HG03439 (cell line): ENCODE results near the gene ARRB2.

ENCODE experiments used
- ATAC-seq: cut with Tn5 transposase; IDR thresholded peaks from one replicate; pipeline ENCODE4 v1.9.1; 2021; ENCODE audit warnings: mild to moderate bottlenecking, moderate library complexity; ENCODE audit not compliant: unreplicated experiment

ARRB2 gene

DNA sequence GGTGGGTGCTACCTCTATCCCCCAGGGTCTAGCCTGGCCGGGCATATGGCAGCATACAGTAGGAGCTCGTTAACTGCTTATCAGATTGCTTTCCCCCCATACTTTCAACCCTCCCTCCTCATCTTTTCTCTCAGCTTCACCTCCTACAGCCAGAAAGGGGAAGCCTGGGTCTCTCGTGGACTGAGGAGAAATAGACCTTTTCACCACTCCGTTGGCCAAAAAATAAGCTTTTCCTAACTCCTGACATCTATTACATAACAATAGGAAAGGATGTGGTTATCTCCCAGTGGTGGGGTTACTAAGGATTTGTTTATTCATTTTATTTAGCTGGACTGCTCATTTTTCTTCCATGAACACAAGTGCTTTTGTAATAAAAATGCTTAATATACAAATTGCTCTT, 38.3 kb downstream of the ARRB2 start:
- no peak for ATAC-seq

DNA sequence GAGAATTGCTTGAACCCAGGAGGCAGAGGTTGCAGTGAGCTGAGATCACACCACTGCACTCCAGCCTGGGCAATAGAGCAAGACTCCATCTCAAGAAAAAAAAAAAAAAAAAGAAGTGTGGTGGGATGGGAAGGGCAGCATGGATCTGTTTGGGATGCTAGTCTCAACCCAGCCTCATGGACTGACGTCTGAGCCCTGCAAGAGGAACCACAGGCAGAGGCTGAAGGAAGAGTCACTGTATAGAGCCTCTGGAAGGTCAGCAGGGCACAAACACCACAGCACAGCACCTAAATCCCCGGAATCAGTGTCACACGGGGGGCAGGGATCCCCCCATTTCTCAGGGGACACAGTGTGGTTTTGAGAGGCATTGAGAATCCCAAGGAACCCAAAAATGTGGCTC, 40.2 kb downstream of the ARRB2 start:
- ATAC-seq = no peak

DNA sequence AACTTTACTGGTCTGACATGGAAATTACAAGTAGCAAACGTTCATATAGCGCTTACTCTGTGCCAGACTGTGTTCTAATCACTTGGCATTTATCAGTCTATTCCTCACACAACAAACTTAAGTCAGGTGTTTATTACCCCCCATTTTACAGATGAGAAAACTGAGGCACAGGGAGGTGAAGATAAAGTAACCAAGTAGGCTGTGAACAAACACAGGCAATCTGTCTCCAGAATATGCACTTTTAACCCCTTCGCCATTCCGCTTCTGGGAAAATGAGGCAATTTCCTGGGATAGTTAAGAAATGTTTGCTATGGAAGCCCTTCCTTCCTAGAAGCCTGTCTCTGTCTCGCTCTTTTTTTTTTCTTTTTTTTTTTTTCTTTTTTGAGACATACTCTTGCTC, 41.5 kb downstream of the ARRB2 start:
- no peak for ATAC-seq

DNA sequence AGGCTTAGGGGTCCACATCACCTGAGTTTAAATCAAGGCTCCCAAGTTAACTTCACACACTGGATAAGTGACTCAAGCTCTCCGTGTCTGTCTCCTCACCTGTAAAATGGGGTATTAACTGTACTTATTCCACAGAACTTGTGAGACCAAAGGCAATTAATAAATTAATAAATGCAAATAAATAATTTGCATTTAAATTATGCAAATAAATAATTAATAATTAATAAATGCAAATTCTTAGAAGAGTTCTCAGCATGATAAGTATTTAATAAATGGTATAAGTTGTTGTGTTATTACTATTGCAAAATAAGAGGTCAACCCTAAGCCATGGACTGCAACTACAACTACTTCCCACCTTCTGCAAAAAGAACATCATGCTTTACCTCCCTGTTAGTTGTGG, 43.0 kb downstream of the ARRB2 start:
- ATAC-seq = no peak

DNA sequence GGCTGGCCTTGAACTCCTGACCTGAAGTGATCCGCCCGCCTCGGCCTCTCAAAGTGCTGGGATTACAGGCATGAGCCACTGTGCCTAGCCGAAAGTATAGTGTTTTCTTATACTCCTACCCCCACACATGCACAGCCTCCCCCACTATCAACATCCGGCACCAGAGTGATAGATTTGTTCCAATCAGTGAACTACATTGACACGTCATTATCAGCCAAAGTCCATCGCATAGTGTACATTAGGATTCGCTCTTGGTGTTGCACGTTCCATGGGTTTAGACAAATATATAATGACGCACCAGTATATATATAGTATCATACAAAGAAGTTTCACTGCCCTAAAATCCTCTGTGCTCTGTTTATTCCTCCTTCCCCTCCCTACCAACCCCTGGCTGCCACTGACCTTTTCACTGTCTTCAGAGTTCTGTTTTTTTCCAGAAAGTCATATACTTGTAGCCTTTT, 49.4 kb downstream of the ARRB2 start:
- ATAC-seq = no peak

DNA sequence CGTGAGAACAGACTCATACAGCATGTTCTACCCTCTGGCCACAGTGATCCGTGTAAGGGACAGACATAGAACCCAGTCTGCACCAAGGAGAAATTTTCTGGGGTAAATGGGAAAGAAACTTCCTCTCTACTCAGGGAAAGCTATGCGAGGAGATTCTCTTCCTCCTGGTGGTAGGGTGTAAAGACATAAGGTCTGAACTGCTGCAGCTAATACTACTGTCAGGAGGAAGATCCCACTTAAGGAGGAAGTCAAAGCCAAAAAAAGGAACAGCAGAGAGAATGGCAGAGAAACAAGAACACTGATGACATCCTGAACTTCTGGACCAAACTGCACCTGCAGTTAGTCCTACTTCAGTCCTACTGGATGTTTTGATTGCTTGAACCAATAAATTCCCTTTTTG, 54.2 kb downstream of the ARRB2 start:
- no peak for ATAC-seq

DNA sequence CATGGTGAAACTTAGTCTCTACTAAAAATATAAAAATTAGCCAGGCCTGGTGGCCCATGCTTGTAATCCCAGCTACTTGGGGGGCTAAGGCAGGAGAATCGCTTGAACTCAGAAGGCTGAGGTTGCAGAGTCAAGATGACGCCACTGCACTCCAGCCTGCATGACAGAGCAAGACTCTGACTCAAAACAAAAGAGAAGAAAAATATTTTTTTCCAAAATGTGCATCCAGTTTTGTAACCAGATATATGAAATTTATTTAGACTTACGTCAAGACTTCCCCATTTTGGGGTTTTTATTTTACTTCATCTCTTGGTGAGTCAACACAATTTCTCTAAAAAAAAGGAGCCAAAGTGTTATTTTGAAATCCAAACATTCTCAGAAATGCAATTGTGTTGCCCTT, 55.8 kb downstream of the ARRB2 start:
- no peak for ATAC-seq

DNA sequence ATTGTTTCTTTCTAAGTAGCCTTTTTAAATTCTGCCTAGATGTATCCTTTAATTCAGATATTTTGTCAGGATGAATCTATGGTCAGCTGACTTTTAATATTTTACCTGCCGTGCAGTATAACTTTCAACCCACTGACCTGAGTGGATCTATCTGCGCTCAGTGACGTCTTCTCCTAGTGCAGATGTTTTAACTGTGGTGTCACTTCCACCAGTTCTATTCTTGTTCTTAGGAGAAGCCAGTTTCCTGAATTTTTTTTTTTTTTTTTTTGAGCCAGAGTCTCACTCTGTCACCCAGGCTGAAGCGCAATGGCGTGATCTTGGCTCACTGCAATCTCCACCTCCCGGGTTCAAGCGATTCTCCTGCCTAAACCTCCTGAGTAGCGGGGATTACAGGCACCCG, 56.3 kb downstream of the ARRB2 start:
- ATAC-seq = no peak

DNA sequence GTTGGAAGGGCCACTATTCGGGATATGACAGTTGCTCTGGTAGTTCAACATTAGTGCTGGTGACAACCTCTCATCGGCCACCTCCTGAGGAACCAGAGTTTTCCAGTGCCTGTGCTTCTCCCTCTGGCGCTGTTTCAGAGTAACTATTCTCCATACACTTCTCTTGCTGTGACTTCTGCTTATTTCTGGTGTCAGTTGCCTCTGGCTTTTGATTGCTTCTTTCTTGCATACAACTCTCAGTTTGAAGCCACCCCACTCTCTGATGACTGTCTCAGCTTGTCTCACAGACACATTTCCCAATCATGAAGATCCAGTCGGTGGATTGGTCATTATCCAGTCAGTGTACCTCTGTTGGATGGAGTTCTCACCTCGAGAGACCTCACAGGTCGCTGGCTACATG, 57.9 kb downstream of the ARRB2 start:
- no peak for ATAC-seq

DNA sequence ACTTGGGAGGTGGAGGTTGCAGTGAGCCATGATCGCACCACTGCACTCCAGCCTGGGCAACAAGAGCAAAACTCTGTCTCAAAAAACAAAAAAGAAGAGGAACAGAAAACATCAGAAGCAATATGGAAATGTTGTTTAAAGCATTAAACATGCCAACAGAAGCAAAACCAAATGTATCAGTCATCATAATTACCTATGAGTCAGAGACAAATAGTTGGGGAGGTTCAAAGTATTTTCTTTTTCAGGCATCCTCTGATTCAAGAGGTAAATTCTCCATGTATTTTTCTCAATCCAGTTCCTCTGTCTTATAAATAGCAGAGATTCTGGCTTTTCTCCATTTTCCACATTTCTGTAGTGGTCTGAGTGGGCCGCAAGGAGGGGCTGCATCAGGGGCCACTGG, 59.2 kb downstream of the ARRB2 start:
- no peak for ATAC-seq
